NB4 (cell line): ENCODE measurements around the gene NBPF3.
"Not testable (repeated sequence)": the region's sequence is repeated elsewhere in the genome, so short reads cannot be mapped to it uniquely, and the experiment has no call there.

Experiments used
- POLR2A ChIP-seq: IDR thresholded peaks from 2 replicates; pipeline ENCODE4 v1.6.1; 2011; ENCODE audit warnings: mild to moderate bottlenecking; ENCODE audit not compliant: insufficient read length; ENCODE audit errors: extremely low read depth
- TF ChIP-seq, protein P1 (sequence below): IDR thresholded peaks from one replicate; pipeline ENCODE4 v1.5.1; 2012; ENCODE audit warnings: low read depth, low read length

DNA sequence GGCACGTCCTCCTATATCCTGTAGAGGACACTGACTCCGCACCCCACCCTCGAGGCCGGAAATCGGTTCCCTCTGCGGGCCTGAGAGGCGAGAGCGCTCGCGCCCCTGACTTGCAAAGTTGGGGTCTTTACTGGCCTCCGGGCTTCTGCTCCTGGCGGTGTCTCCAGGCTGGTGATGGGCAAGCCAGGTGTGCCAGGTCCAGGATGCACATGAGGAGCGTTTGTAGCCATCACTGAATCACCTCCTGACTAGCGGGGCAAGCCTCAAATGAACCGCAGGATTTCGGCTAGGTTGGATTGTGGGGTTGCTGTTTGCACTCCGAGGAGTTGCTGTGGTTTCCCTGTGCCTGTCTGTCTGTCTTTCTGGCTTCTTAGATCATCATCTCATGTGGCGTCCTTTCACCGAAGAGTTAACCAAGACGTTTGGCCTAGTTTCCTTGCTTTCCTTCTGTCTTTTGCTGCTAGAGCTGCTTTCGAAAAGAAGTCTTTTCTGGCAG, 741 bp downstream of the NBPF3 start:
- TF ChIP-seq, protein P1, sequence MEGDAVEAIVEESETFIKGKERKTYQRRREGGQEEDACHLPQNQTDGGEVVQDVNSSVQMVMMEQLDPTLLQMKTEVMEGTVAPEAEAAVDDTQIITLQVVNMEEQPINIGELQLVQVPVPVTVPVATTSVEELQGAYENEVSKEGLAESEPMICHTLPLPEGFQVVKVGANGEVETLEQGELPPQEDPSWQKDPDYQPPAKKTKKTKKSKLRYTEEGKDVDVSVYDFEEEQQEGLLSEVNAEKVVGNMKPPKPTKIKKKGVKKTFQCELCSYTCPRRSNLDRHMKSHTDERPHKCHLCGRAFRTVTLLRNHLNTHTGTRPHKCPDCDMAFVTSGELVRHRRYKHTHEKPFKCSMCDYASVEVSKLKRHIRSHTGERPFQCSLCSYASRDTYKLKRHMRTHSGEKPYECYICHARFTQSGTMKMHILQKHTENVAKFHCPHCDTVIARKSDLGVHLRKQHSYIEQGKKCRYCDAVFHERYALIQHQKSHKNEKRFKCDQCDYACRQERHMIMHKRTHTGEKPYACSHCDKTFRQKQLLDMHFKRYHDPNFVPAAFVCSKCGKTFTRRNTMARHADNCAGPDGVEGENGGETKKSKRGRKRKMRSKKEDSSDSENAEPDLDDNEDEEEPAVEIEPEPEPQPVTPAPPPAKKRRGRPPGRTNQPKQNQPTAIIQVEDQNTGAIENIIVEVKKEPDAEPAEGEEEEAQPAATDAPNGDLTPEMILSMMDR: not testable (repeated sequence)
- TF ChIP-seq POLR2A: not testable (repeated sequence)
